Activated effector memory CD4-positive, alpha-beta T cell treated with anti-CD3 and anti-CD28 coated beads, Interleukin-2, amount 50 U/mL, for 16 hours (primary cell): ENCODE measurements around the gene CR1L.
"Not testable (repeated sequence)": the region's sequence is repeated elsewhere in the genome, so short reads cannot be mapped to it uniquely, and the experiment has no call there.

Source experiments
- DNase-seq: peaks from one replicate; pipeline ENCODE4 v3.0.0-alpha.2; 2020

CR1L gene

GRCh38 chr1:207690551-207690950 is 45.6 kb downstream of the CR1L start:
- not testable (repeated sequence) for DNase-seq

GRCh38 chr1:207691010-207691409 is 46.1 kb downstream of the CR1L start:
- DNase-seq = no peak

DNA sequence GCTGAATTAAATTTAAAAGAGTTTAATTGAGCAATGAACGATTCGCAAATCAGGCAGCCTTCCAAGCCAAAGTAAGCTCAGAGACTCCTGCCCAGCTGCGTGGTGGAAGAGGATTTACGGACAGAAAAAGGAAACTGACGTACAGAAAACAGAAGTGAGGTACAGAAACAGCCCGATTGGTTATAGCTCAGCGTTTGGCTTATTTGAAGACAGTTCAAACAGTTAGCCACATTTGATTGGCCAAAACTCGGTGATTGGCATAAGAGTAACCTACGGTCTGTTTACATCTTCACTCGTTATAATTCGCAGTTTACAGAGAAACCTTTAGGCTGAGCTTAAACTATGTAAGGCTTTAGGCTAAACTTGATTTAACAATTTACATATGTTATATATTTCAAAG is 46.9 kb downstream of the CR1L start:
- no peak for DNase-seq

DNA sequence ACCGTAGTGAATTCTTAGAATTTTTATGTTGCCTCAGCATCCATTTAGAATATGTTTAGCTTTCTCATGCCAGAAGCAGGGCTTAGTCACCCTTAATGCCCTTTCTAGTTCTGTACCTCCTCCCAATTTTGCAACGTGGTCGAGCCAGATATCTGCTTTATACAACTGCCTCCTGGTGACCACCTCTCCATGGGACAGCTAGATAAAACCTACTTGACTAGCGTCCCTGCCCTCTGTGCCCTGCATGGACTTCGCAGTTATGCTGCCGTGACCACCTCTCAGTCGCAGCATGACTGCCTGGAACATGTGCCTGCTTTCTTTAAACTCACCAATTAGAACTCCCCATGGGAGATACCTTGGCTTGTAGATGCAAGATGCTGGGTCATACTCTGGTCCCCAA is 47.4 kb downstream of the CR1L start:
- not testable (repeated sequence) for DNase-seq

DNA sequence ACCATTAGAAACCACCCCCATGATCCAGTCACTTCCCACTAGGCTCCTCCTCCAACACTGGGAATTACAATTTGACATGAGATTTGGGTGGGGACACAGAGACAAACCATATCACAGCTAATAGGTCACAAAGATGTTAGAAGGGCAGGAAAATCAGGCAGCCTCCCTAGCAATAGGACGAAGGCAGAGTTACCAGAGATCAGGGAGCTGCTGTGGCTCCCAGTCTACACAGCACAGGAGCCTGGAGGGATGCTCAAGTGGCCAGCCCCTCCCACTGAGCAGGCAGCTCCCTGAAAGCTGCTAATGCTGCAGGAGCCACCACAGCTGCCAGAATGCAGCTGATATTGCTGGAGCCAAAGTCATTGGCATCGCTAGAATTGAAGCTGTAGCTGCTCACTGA is 51.0 kb downstream of the CR1L start:
- no peak for DNase-seq

DNA sequence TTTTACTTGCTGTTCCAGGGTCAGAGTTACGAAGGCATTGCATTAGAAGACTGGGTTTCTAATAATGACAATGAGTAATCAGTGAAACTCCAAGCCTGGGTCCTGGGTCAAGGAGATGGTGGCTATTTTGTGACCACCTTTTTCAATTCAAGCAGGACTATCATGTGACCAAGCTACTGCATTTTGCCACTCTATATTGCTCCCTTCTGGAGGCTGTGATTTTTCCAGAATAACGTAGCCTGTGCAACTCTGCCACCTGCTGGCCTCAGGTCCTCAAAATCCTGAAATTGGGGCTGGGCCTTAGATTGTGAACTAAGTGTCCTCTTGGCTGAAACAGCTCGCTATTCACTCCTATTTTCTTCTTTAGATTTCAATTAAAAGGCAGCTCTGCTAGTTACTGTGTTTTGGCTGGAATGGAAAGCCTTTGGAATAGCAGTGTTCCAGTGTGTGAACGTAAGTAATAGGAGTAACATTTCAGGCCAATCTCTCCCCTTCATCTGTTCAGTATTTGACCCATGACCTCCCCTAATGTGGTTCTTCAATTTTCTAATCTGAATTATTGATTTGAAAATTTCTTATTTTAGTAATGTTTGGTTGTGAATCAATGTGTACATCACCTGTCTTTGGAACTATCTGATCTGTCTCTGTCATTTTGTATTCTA is 54.0 kb downstream of the CR1L start:
- DNase-seq = peak; percentile 66

DNA sequence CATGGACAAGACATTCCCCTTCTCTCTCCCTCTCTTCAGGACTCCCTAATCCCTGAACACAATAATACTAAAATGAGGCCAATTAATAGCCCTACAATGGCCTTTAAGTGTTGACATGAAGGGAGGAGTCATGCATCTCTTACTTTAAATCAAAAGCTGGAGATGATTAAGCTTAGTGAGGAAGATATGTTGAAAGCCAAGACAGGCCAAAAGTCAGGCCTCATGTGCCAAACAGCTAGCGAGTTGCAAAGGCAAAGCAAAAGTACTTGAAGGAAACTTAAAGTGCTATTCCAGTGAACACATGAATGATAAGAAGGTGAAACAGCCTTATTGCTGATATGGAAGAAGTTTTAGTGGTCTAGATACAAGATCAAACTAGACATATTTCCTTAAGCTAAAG is 57.4 kb downstream of the CR1L start:
- no peak for DNase-seq

GRCh38 chr1:207703712-207704111 is 58.8 kb downstream of the CR1L start:
- DNase-seq = no peak

DNA sequence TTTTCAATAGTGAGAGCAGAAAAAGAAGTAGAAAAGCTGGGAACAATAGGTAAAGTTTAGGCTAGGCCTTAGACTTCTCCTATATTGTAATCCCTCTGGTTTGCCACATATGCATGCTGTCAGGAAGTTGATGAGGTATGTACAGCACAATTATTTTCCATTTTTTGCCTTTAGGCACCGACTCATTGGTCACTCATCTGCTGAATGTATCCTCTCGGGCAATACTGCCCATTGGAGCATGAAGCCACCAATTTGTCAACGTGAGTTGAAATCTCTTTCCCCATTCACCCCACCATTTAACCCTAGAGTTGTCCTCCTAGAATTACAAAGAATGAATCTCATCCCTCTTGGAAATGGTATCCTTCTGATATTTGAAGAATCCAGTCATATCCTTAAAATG is 63.1 kb downstream of the CR1L start:
- not testable (repeated sequence) for DNase-seq

DNA sequence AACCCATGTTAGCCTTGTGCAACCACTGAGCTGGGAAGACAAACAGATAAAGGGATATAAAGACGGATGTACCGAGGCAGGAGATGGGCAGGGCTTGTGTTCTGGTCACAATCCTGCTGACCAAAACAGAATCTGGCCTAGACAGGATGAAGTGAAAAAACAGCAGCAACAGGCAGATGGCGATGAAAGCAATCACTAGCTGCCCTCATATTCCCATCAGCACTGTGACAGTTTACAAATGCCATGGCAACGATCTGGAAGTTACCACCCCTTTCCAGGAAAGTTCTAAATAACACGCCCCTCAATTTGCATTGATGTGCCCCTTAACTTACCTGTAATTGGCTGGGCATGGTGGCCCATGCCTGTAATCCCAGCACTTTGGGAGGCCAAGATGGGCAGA is 66.4 kb downstream of the CR1L start:
- DNase-seq = no peak

DNA sequence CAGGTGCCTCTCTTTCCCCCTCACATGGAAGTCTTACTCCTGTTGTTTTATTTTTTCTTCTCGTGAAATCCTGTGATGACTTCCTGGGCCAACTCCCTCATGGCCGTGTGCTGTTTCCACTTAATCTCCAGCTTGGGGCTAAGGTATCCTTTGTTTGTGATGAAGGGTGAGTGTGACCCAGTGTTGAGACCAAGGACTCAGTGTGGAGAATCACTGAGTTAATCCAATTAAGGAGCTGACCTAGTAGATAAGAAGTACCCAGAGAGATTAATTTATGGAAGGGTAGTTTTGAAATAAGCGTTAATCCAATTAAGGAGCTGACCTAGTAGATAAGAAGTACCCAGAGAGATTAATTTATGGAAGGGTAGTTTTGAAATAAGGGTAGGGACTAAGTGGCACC is 67.8 kb downstream of the CR1L start:
- not testable (repeated sequence) for DNase-seq

DNA sequence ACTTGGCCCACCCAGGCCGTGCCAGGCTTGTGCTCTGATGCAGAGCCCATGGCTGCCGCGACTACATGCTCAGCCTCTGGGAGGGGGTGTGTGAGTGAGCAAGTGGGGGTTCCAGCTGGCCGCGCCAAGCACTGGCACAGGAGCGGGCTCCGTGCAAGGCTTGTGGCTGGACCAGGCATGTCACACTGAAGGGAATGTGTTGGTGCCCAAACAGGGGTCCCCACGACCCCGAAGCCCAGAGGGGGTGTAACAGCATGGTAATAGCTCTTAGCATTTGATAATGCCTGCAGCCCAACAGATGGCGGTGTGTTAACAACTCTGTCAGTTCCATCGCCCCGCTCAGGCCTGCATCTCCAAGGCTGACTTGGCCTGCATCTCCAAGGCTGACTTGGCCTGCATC is 68.6 kb downstream of the CR1L start:
- no peak for DNase-seq

GRCh38 chr1:207719234-207719633 is 74.3 kb downstream of the CR1L start:
- DNase-seq = no peak

DNA sequence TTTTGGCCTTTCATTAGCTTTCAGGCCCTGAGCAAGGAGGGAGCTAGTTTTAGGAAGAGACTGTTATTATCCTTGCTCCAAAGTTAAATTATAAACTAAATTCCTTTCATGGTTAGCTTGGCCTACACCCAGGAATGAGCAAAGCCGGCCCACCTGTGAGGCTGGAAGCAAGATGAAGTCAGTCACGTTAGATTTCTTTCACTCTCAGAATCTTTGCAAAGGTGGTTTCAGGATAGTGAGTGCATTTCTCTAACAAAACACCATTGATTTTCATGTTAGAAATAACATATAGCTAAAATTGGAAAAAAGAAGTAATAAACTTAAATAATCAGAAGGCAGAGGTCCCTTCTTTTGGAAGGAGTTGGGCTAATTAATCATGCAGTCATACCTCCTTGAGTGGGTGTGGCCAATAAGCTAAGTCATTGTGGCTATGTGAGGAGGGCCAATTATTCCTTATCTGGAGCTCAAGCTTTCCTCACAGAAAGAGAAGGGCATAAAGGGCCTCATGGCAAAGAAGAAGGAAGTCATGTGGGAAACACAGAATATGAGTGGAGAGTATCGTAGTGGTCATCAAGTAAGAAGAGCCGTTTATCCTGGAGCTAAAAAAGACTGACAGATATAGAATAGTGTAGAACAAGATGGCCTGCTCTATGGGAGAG is 83.4 kb downstream of the CR1L start:
- DNase-seq = not testable (repeated sequence)

DNA sequence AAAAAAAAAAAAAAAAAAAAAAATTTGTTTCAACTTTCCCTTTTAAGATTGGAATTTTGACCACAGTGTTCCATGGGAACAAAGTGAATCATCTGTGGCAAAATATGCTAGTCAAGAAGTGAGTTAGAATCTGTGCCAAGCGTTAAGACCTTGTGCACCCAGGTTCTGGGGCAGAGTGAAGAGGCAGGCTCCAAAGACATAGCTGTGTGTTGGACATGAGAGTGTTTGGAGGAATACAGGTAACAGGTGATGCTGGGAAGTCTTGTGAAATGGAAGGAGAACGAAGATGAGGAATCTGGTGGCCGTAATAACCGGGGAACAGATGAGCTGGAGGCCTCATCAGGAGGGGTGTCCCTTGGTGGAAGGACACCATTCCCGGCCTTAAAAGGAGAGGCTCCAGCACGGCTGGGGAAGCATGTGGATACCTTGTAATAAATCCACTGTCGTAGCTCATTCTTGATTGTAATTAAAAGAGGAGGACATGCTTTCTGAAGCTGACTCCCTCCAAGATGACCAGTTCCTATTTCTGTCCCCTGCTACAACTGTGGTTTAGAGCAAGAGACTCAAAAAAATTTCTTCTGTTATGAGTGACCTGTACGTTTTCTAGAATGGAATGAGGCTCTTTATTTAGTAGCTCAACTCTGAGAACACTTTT is 92.7 kb downstream of the CR1L start:
- DNase-seq = not testable (repeated sequence)

DNA sequence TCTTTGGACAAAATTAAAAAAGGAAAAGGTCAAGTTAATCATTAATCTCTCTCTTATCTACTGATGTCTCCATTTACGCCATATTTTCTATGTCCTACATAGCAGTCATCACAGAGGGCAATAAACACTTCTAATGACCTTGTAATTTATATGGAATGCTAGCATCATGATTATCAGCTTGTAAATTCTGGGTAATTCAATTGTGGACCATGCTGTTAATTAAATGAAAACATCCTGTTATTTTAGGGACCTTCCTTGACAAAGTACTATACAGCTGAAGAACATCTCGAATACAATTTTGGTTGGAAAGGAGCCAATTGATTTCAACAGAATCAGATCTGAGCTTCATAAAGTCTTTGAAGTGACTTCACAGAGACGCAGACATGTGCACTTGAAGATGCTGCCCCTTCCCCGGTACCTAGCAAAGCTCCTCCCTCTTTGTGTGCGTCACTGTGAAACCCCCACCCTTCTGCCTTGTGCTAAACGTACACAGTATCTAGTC is 93.3 kb downstream of the CR1L start:
- not testable (repeated sequence) for DNase-seq

DNA sequence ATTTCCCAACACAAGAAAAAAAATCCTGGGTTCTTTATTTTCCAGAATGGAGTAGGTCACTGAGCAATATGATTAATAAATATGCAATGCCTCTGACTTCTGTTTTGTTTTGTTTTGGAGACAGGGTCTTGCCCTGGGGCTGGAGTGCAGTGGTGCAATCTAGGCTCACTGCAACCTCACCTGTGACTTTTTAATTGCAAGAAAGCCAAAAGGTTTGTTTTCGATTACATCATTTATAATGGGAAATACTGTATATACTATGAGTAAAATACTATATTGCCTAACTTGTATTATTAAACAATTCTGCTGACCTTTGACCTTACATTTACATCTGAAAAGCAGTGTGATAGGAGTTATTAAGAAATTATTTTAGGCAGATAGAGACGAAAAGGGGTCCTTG is 95.3 kb downstream of the CR1L start:
- no peak for DNase-seq

DNA sequence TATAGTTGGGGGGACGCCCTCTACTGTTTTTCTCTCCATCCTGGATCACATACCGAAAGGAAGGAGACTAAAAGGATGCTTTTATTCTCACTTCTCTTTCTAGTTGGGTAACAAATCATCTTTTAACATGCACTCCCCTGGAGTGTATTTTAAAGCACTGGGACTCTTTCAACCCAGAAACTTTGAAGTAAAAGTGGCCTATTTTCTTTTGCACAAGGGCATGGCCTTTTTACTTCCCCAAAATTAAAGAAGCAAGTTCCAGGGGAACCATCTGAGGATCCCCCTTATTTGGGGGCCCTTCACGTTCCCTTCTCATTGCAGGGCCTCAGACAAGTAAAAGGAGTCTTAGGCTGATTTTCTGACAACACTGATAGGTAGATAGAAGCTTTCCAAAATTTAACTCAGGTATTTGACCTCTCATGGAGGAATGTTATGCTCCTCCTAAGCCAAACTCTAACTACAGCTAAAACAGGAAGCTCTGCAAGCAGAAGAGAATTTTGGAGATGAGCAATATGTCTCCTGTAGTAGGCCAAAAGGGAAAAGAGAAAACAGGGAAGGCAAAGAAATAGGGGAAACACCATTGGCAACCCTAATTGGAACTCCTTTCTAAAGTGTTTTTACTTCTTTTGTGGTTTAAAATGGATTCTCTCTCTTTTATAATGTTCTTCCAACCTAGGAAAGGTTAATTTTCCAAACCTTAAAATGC is 98.1 kb downstream of the CR1L start:
- no peak for DNase-seq

DNA sequence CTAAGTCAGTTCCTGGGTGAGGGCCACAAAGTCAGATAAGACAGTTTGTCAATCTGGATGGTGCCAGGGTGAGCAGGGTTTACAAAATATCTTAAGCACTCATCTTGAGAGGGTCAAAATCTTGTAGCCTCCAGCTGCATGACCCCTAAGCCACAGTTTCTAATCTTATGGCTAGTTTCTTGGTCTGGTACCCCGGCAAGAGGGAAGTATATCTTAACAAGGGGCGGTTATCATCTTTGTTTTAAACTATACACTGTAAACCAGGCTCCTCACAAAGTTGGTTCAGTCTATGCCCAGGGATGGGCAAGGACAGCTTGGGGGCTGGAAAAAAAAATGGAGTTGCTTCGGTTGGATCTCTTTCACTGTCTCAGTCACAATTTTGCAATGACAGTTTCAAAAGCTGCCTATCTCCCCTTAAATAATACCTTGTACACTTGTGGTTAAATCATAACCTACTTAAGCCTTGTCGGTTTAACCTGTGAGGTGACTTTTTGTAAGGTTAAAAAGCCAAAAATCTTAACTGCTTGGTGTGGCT is 99.1 kb downstream of the CR1L start:
- no peak for DNase-seq

DNA sequence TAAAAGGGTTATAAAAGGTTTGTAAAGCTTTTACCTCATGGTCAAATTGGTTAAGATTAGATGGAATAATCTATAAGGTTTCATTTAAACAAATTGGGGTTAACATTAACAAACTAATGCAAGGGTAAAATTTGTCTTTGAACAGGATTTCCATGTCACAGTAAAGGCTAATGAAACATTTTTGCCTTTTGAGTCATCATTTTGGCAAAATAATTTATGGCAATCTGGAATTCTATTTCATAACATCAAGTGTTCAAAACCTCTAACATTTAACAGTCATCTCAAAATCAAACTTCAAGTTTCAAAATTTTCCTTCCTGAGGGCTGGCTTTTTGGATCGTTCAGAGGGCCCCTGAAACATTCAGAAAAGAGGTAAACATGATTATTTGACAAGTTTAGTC is 100.4 kb downstream of the CR1L start:
- no peak for DNase-seq

DNA sequence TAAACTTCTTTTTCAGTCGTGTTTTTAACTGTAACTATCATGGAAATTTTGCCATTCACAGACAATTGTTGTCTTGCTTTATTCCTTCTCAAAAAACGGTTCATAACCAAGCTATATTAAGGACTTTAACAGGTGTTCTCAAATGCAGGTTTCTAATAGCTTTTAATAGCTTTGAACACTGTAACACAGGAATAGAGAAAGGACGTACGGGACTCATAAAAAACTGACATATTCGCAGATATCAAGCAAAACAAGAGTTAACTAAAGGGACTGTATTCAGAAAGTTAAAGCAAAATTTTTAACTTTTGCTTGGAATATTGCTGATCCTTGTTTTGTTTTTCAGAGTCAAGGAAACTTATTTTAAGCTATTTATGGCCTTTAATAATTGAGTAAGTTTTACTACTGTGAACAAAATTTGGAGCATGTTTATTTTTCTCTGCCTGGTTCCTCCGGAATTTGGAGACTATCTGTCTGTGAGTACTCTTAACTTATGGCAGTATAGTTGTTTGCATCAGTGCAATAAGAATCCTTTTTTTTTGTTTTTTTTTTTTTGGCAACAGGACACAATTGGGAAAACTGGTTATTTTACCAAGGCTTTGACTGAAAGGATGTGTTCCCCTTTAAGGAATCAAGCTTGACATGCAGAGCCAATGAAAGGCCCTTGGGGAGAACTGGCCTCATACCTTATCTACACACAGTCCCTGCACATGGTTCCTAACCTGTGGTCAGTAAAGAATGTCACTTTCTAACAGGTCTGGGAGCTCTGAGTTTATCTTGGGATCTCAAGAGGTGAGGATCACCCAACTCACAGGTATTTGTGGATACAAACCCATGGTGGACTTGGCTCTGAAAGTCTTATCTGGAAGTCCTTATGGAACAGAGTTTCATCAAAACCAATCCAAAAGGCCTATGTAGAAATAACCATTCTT is 101.2 kb downstream of the CR1L start:
- DNase-seq = no peak
